OCI-LY1 (cell line): ENCODE data around the gene C19orf53.

Experiments used
- H2AFZ ChIP-seq: fragments of 200-600 bp; sonication (generic), shearing (Covaris generic); 2 replicates; pipeline ENCODE4 v1.6.0; 2014; ENCODE audit warnings: antibody characterized with exemption, mild to moderate bottlenecking, low read length
- H3F3A ChIP-seq: fragments of 200-600 bp; sonication (generic), shearing (Covaris generic); 2 replicates; pipeline ENCODE4 v1.6.0; 2014; ENCODE audit warnings: mild to moderate bottlenecking, antibody characterized with exemption, low read length, moderate library complexity; ENCODE audit not compliant: insufficient read depth
- H3K27ac ChIP-seq: fragments of 200-600 bp; sonication (generic); 2 replicates; pipeline ENCODE4 v1.5.1; 2014; ENCODE audit warnings: low read length, mixed run types, mild to moderate bottlenecking, low read depth; ENCODE audit not compliant: poor library complexity, severe bottlenecking
- H3K27me3 ChIP-seq: fragments of 200-600 bp; sonication (generic); 2 replicates; pipeline ENCODE4 v1.6.0; 2014; ENCODE audit warnings: antibody characterized with exemption, mild to moderate bottlenecking, low read length, moderate library complexity; ENCODE audit not compliant: insufficient read depth
- H3K36me3 ChIP-seq: fragments of 200-600 bp; sonication (generic); 2 replicates; pipeline ENCODE4 v1.6.1; 2014; ENCODE audit warnings: mild to moderate bottlenecking, antibody characterized with exemption, low read length, moderate library complexity, mixed read lengths; ENCODE audit not compliant: insufficient read depth
- H3K4me1 ChIP-seq: fragments of 200-600 bp; sonication (generic); 2 replicates; pipeline ENCODE4 v1.5.1; 2014; ENCODE audit warnings: mild to moderate bottlenecking, low read length, moderate library complexity; ENCODE audit not compliant: insufficient read depth, severe bottlenecking
- H3K4me2 ChIP-seq: fragments of 200-600 bp; sonication (generic), shearing (Covaris generic); 2 replicates; pipeline ENCODE4 v1.6.1; 2014; ENCODE audit warnings: low read length
- H3K4me3 ChIP-seq: fragments of 200-600 bp; sonication (generic); 2 replicates; pipeline ENCODE4 v1.5.1; 2014; ENCODE audit warnings: low read length, low read depth, mild to moderate bottlenecking, mixed read lengths; ENCODE audit not compliant: poor library complexity, severe bottlenecking
- H3K79me2 ChIP-seq: fragments of 200-600 bp; shearing (Covaris generic); 2 replicates; pipeline ENCODE4 v1.6.1; 2016; ENCODE audit warnings: mixed run types, low read length, mixed read lengths; ENCODE audit not compliant: insufficient read depth
- H3K9ac ChIP-seq: fragments of 200-600 bp; sonication (generic), shearing (Covaris generic); 2 replicates; pipeline ENCODE4 v1.6.1; 2014; ENCODE audit warnings: mild to moderate bottlenecking, low read length, mixed read lengths
- H3K9me2 ChIP-seq: fragments of 200-600 bp; sonication (generic), shearing (Covaris generic); 2 replicates; pipeline ENCODE4 v1.6.1; 2014; ENCODE audit warnings: low read depth, mild to moderate bottlenecking, low read length, mixed read lengths
- H3K9me3 ChIP-seq: fragments of 200-600 bp; shearing (Covaris generic); 2 replicates; pipeline ENCODE4 v1.6.1; 2014; ENCODE audit warnings: low read length, mixed read lengths
- H4K20me1 ChIP-seq: fragments of 200-600 bp; sonication (generic), shearing (Covaris generic); 2 replicates; pipeline ENCODE4 v1.6.0; 2016; ENCODE audit warnings: mild to moderate bottlenecking, low read length; ENCODE audit not compliant: insufficient read depth
- EZH2 ChIP-seq: fragments of 200-600 bp; sonication (generic), shearing (Covaris generic); IDR thresholded peaks from 2 replicates; pipeline ENCODE4 v1.8.0; 2017; ENCODE audit warnings: borderline replicate concordance, mixed run types, mild to moderate bottlenecking, antibody characterized with exemption, low read length, moderate library complexity, mixed read lengths
- TF ChIP-seq, protein P1 (sequence below): fragments of 200-600 bp; sonication (generic), shearing (Covaris generic); IDR thresholded peaks from 2 replicates; pipeline ENCODE4 v1.5.1; 2017; ENCODE audit warnings: mild to moderate bottlenecking, antibody characterized with exemption, low read length, moderate library complexity, mixed read lengths

C19orf53 gene

DNA sequence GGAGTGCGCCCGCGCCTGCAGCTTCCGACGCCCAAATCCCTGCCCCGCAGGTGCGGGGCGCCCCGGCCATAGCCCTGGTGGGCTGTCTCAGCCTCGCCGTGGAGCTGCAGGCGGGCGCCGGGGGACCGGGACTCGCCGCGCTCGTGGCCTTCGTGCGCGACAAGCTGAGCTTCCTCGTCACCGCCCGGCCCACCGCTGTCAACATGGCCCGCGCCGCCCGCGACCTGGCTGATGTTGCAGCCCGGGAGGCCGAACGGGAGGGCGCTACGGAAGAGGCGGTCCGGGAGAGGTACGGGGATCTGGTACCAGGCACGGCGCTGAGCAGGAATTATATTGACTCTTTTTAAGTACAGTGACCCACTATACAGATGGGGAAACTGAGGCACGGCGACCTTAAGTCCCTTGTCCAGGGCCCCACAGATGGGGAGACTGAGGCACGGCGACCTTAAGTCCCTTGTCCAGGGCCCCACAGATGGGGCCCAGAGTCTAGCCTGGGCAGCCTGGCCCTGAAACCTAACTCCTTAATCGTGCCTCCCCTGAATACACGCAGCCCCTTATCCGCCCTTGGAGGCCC, 9.3 kb upstream of the C19orf53 start:
- Histone ChIP-seq H2AFZ (no peak overlapping the region), H3K4me1 (peaks cover 13% of the 10 kb centered on the region), H3K36me3 (peaks cover 20% of the 10 kb centered on the region), H3K9me3 (no peaks in the 10 kb centered on the region), H3K4me3 (peak overlapping the region; percentile 78), H3K27ac (no peak overlapping the region), H4K20me1 (no peaks in the 10 kb centered on the region), H3K9ac (peak overlapping the region; percentile 63), H3K27me3 (no peaks in the 10 kb centered on the region), H3F3A (no peaks in the 10 kb centered on the region), H3K79me2 (no peaks in the 10 kb centered on the region), H3K9me2 (no peaks in the 10 kb centered on the region), H3K4me2 (peak overlapping the region; percentile 67)
- no peak for TF ChIP-seq EZH2
- TF ChIP-seq, protein P1, sequence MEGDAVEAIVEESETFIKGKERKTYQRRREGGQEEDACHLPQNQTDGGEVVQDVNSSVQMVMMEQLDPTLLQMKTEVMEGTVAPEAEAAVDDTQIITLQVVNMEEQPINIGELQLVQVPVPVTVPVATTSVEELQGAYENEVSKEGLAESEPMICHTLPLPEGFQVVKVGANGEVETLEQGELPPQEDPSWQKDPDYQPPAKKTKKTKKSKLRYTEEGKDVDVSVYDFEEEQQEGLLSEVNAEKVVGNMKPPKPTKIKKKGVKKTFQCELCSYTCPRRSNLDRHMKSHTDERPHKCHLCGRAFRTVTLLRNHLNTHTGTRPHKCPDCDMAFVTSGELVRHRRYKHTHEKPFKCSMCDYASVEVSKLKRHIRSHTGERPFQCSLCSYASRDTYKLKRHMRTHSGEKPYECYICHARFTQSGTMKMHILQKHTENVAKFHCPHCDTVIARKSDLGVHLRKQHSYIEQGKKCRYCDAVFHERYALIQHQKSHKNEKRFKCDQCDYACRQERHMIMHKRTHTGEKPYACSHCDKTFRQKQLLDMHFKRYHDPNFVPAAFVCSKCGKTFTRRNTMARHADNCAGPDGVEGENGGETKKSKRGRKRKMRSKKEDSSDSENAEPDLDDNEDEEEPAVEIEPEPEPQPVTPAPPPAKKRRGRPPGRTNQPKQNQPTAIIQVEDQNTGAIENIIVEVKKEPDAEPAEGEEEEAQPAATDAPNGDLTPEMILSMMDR = no peak

DNA sequence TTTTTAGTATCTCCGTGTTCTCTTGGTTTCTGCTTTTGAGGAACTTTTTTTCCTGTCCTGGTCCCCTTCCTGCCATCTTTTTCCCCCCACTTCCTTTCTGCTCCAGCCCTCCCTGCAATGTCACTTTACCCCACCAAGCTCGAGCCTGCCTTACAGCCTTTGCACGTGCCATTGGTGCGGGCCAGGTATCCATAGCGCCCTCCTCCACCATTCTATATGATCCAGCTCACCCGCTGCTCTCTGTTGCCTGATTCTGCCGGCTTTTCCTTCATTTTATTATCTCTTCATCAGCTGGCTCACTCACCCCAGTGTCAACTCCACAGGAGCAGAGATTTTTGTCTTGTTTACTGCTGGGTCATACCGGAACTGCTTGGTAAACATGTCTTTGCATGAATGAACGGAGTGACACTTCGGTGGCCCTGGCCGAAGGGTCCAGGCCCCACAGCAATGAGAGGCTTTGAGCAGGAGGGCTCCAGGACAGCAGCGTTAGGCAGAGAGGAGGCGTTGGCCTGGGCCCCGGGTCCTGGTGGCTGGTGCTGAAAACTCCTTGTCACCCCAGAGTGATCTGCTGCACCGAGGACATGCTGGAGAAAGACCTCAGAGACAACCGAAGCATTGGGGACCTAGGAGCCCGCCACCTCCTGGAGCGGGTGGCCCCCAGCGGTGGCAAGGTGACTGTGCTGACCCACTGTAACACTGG, 8.7 kb upstream of the C19orf53 start:
- peak overlapping the region; percentile 67 for H3K4me2 ChIP-seq
- peaks cover 23% of the 10 kb centered on the region for H3K36me3 ChIP-seq
- peaks cover 13% of the 10 kb centered on the region for H3K4me1 ChIP-seq
- H3K9me2 ChIP-seq = no peaks in the 10 kb centered on the region
- peak overlapping the region; percentile 78 for H3K4me3 ChIP-seq
- H3K27ac ChIP-seq = peak overlapping the region; percentile 11
- no peaks in the 10 kb centered on the region for H4K20me1 ChIP-seq
- no peaks in the 10 kb centered on the region for H3K79me2 ChIP-seq
- TF ChIP-seq, protein P1 = no peak
- no peak for TF ChIP-seq EZH2
- H3K9me3 ChIP-seq = no peaks in the 10 kb centered on the region
- no peaks in the 10 kb centered on the region for H3K27me3 ChIP-seq
- H2AFZ ChIP-seq = no peak overlapping the region
- peak overlapping the region; percentile 63; the same call in 1 of the 2 replicates for H3K9ac ChIP-seq
- H3F3A ChIP-seq = no peaks in the 10 kb centered on the region

DNA sequence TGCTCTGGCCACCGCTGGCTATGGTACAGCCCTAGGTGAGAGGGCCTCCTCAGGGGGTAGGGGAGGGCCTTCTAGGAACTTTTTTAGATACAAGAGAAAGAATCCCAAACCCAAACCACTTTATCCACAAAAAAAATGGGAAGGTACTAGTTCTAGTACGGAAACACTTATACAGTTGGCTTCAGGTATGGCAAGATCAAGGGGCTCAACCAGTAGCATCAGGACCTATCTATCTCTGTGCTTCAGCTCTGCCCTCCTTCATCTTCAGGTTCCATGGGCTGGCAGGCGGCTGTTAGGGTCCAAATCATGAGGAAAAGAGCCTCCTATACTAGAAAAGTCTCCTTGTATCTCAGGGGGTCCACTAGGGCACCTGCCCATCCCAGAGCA, 8.2 kb upstream of the C19orf53 start:
- peak overlapping the region; percentile 67 for H3K4me2 ChIP-seq
- H3K9ac ChIP-seq = no peak overlapping the region
- no peak overlapping the region for H3K4me3 ChIP-seq

More for the DNA sequence above, 8.2 kb upstream of the C19orf53 start:
- no peaks in the 10 kb centered on the region for H3K9me3 ChIP-seq
- peaks cover 23% of the 10 kb centered on the region for H3K36me3 ChIP-seq
- H4K20me1 ChIP-seq = no peaks in the 10 kb centered on the region
- peaks cover 13% of the 10 kb centered on the region for H3K4me1 ChIP-seq
- H3F3A ChIP-seq = no peaks in the 10 kb centered on the region
- no peaks in the 10 kb centered on the region for H3K27me3 ChIP-seq
- H3K27ac ChIP-seq = peak overlapping the region; percentile 11
- no peak overlapping the region for H2AFZ ChIP-seq
- H3K79me2 ChIP-seq = no peaks in the 10 kb centered on the region
- H3K9me2 ChIP-seq = no peaks in the 10 kb centered on the region
- TF ChIP-seq EZH2 = no peak
- TF ChIP-seq, protein P1 = no peak
